Peyer's patch (tissue), 4 donors: ENCODE results near the gene TMEM132E.

Experiments
- POLR2A ChIP-seq, 2 donors: fragments of 450-650 bp; IDR thresholded peaks; one replicate each; pipeline ENCODE4 v1.5.1; 2017; ENCODE audit warnings: antibody characterized with exemption in 2 of 2, mild to moderate bottlenecking in 2 of 2, moderate library complexity in 2 of 2
- TF ChIP-seq, protein P1 (sequence below), 6 experiments: fragments of 450-650 bp in 4 of 6; fragments of 200-600 bp in 2 of 6; sonication (generic) in 1 of 6; IDR thresholded peaks; one replicate each; pipeline ENCODE4 v1.5.1; 2017 to 2019; ENCODE audit warnings: antibody characterized with exemption in 6 of 6, mild to moderate bottlenecking in 3 of 6, moderate library complexity in 1 of 6

GRCh38 chr17:34637041-34637547, 57.7 kb downstream of the TMEM132E start:
- TF ChIP-seq, protein P1, sequence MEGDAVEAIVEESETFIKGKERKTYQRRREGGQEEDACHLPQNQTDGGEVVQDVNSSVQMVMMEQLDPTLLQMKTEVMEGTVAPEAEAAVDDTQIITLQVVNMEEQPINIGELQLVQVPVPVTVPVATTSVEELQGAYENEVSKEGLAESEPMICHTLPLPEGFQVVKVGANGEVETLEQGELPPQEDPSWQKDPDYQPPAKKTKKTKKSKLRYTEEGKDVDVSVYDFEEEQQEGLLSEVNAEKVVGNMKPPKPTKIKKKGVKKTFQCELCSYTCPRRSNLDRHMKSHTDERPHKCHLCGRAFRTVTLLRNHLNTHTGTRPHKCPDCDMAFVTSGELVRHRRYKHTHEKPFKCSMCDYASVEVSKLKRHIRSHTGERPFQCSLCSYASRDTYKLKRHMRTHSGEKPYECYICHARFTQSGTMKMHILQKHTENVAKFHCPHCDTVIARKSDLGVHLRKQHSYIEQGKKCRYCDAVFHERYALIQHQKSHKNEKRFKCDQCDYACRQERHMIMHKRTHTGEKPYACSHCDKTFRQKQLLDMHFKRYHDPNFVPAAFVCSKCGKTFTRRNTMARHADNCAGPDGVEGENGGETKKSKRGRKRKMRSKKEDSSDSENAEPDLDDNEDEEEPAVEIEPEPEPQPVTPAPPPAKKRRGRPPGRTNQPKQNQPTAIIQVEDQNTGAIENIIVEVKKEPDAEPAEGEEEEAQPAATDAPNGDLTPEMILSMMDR (IDR thresholded peaks at IDR 0.05) = no peak
- no peak for TF ChIP-seq POLR2A (IDR thresholded peaks at IDR 0.05)
